Neural cell (in vitro differentiated cells): Measurements from ENCODE around the gene RPS6KA5. TPM values are rescaled to one million over a fixed set of nuclear protein-coding genes. Genes with fewer than 3 reads are reported as not detected.

Source experiments
- H2AFZ ChIP-seq: fragments of 200-600, 300-800 bp; sonication (generic), shearing (Covaris generic); 2 replicates; pipeline ENCODE4 v1.6.0; 2014; ENCODE audit warnings: low read depth, mild to moderate bottlenecking, antibody characterized with exemption, low read length, moderate library complexity
- H3F3A ChIP-seq: fragments of 200-600 bp; shearing (Covaris generic); 2 replicates; pipeline ENCODE4 v1.6.1; 2016; ENCODE audit warnings: mild to moderate bottlenecking, moderate library complexity, mixed read lengths, antibody characterized with exemption, low read length; ENCODE audit not compliant: insufficient read depth, poor library complexity, severe bottlenecking
- H3K27ac ChIP-seq: fragments of 200-600, 300-800 bp; sonication (generic), shearing (Covaris generic); 2 replicates; pipeline ENCODE4 v1.5.1; 2014; ENCODE audit warnings: mild to moderate bottlenecking, low read length, moderate library complexity
- H3K27me3 ChIP-seq: fragments of 300-800, 200-600 bp; sonication (generic), shearing (Covaris generic); 2 replicates; pipeline ENCODE4 v1.6.0; 2014; ENCODE audit warnings: mild to moderate bottlenecking, low read depth, low read length, moderate library complexity; ENCODE audit not compliant: insufficient read depth
- H3K36me3 ChIP-seq: fragments of 300-800, 200-600 bp; sonication (generic), shearing (Covaris generic); 2 replicates; pipeline ENCODE4 v1.5.1; 2014; ENCODE audit warnings: mild to moderate bottlenecking, antibody characterized with exemption, low read length, moderate library complexity; ENCODE audit not compliant: insufficient read depth
- H3K4me2 ChIP-seq: fragments of 300-800, 200-600 bp; sonication (generic), shearing (Covaris generic); 2 replicates; pipeline ENCODE4 v1.6.0; 2014; ENCODE audit warnings: mild to moderate bottlenecking, low read length
- H3K4me3 ChIP-seq: fragments of 300-800, 200-600 bp; sonication (generic), shearing (Covaris generic); 2 replicates; pipeline ENCODE4 v1.5.1; 2014; ENCODE audit warnings: mild to moderate bottlenecking, low read length, moderate library complexity
- H3K79me2 ChIP-seq: fragments of 200-600 bp; shearing (Covaris generic); replicated peaks from 2 replicates; pipeline ENCODE4 v1.6.0; 2014; ENCODE audit warnings: mild to moderate bottlenecking, low read length, moderate library complexity; ENCODE audit not compliant: insufficient read depth
- H3K9ac ChIP-seq: fragments of 300-800, 200-600 bp; sonication (generic), shearing (Covaris generic); 2 replicates; pipeline ENCODE4 v1.6.1; 2016; ENCODE audit warnings: mild to moderate bottlenecking, low read length, mixed read lengths
- H3K9me2 ChIP-seq: fragments of 200-600 bp; shearing (Covaris generic); 2 replicates; pipeline ENCODE4 v1.6.1; 2016; ENCODE audit warnings: mild to moderate bottlenecking, low read length, mixed read lengths; ENCODE audit not compliant: insufficient read depth
- H3K9me3 ChIP-seq: fragments of 200-600, 300-800 bp; sonication (generic), shearing (Covaris generic); 2 replicates; pipeline ENCODE4 v1.6.1; 2016; ENCODE audit warnings: mild to moderate bottlenecking, mixed run types, low read length, moderate library complexity, mixed read lengths
- H4K20me1 ChIP-seq: fragments of 200-600 bp; shearing (Covaris generic); 2 replicates; pipeline ENCODE4 v1.6.1; 2016; ENCODE audit warnings: mild to moderate bottlenecking, mixed run types; ENCODE audit not compliant: insufficient read depth
- EP300 ChIP-seq: fragments of 450-650 bp; conservative IDR thresholded peaks from 2 replicates; pipeline ENCODE4 v1.6.1; 2014; ENCODE audit warnings: antibody characterized with exemption, mild to moderate bottlenecking, moderate library complexity; ENCODE audit not compliant: poor library complexity, severe bottlenecking
- EZH2 ChIP-seq: fragments of 200-600, 300-800 bp; shearing (Covaris generic), sonication (generic); IDR thresholded peaks from 2 replicates; pipeline ENCODE4 v1.6.1; 2014; ENCODE audit warnings: antibody characterized with exemption, low read length, borderline replicate concordance, mild to moderate bottlenecking; ENCODE audit not compliant: insufficient read depth, poor library complexity, severe bottlenecking
- MXI1 ChIP-seq: fragments of 450-650 bp; conservative IDR thresholded peaks from 2 replicates; pipeline ENCODE4 v1.6.1; 2014; ENCODE audit warnings: antibody characterized with exemption, mild to moderate bottlenecking; ENCODE audit not compliant: poor library complexity, severe bottlenecking
- POLR2AphosphoS5 ChIP-seq: IDR thresholded peaks from 2 replicates; pipeline ENCODE4 v1.6.1; 2012
- RAD21 ChIP-seq: fragments of 450-650 bp; conservative IDR thresholded peaks from 2 replicates; pipeline ENCODE4 v1.6.1; 2014; ENCODE audit warnings: antibody characterized with exemption, mild to moderate bottlenecking, moderate library complexity
- REST ChIP-seq: IDR thresholded peaks from 2 replicates; pipeline ENCODE4 v1.6.1; 2012; ENCODE audit warnings: borderline replicate concordance
- SMC3 ChIP-seq: fragments of 450-650 bp; conservative IDR thresholded peaks from 2 replicates; pipeline ENCODE4 v1.6.1; 2014; ENCODE audit warnings: antibody characterized with exemption, mild to moderate bottlenecking, moderate library complexity; ENCODE audit not compliant: poor library complexity
- TAF1 ChIP-seq: IDR thresholded peaks from 2 replicates; pipeline ENCODE4 v1.6.1; 2012; ENCODE audit warnings: low read depth
- polyA plus RNA-seq: library from polyadenylated mRNA; depleted of rRNA; stranded (reverse); fragments of >200 nt; gene quantifications from 2 replicates; pipeline ENCODE4 v1.2.3, GENCODE V29; 2014
- TF ChIP-seq, protein P1 (sequence below): fragments of 450-650 bp; IDR thresholded peaks from 2 replicates; pipeline ENCODE4 v1.5.1; 2014; ENCODE audit warnings: antibody characterized with exemption, mild to moderate bottlenecking, moderate library complexity; ENCODE audit not compliant: poor library complexity, severe bottlenecking

RPS6KA5 gene
- polyA plus RNA-seq, 1 donor from 2014 or later = 6.3 TPM

- Histone ChIP-seq H3F3A (no peaks in the 10 kb centered on the region), H2AFZ (no peak overlapping the region), H3K36me3 (no peaks in the 10 kb centered on the region), H3K9me2 (no peaks in the 10 kb centered on the region), H3K9me3 (no peaks in the 10 kb centered on the region), H3K9ac (no peak overlapping the region), H3K4me3 (no peak overlapping the region), H4K20me1 (no peaks in the 10 kb centered on the region), H3K79me2 (no peaks in the 10 kb centered on the region), H3K4me2 (no peak overlapping the region), H3K27ac (no peak overlapping the region), H3K27me3 (no peaks in the 10 kb centered on the region)
- no peak for TF ChIP-seq EP300
- no peak for TF ChIP-seq EZH2
Measured at GRCh38 chr14:90890322-90891020, 170.0 kb downstream of the RPS6KA5 start.

- H3F3A ChIP-seq = no peaks in the 10 kb centered on the region
- no peaks in the 10 kb centered on the region for H3K27me3 ChIP-seq
- no peak for TF ChIP-seq RAD21
- no peak for TF ChIP-seq POLR2AphosphoS5
- no peak for TF ChIP-seq EP300
- no peak for TF ChIP-seq SMC3
- no peak for TF ChIP-seq MXI1
- no peak for TF ChIP-seq REST
- TF ChIP-seq, protein P1, sequence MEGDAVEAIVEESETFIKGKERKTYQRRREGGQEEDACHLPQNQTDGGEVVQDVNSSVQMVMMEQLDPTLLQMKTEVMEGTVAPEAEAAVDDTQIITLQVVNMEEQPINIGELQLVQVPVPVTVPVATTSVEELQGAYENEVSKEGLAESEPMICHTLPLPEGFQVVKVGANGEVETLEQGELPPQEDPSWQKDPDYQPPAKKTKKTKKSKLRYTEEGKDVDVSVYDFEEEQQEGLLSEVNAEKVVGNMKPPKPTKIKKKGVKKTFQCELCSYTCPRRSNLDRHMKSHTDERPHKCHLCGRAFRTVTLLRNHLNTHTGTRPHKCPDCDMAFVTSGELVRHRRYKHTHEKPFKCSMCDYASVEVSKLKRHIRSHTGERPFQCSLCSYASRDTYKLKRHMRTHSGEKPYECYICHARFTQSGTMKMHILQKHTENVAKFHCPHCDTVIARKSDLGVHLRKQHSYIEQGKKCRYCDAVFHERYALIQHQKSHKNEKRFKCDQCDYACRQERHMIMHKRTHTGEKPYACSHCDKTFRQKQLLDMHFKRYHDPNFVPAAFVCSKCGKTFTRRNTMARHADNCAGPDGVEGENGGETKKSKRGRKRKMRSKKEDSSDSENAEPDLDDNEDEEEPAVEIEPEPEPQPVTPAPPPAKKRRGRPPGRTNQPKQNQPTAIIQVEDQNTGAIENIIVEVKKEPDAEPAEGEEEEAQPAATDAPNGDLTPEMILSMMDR = no peak
- TF ChIP-seq EZH2 = no peak
- TF ChIP-seq TAF1 = no peak
- no peaks in the 10 kb centered on the region for H4K20me1 ChIP-seq
- H3K79me2 ChIP-seq = no peaks in the 10 kb centered on the region
- H3K4me2 ChIP-seq = no peak overlapping the region
- no peak overlapping the region for H2AFZ ChIP-seq
- no peak overlapping the region for H3K27ac ChIP-seq
- no peak overlapping the region for H3K4me3 ChIP-seq
- no peak overlapping the region for H3K9ac ChIP-seq
- H3K36me3 ChIP-seq = no peaks in the 10 kb centered on the region
- no peaks in the 10 kb centered on the region for H3K9me3 ChIP-seq
- H3K9me2 ChIP-seq = no peaks in the 10 kb centered on the region
Measured at GRCh38 chr14:90886297-90886815, 174.1 kb downstream of the RPS6KA5 start.
